Body of pancreas (tissue), 4 donors: ENCODE measurements around the gene APOBEC3F.

Experiments
- POLR2A ChIP-seq, 3 donors: fragments of 450-650 bp; IDR thresholded peaks; one replicate each; pipeline ENCODE4 v1.6.1; 2016; ENCODE audit warnings: antibody characterized with exemption in 3 of 3, mild to moderate bottlenecking in 2 of 3
- TF ChIP-seq, protein P1 (sequence below), 7 experiments: fragments of 450-650 bp in 4 of 7; fragments of 200-600 bp in 3 of 7; sonication (generic) in 3 of 7; IDR thresholded peaks; one replicate each; pipeline ENCODE4 v1.5.1; 2016 to 2019; ENCODE audit warnings: antibody characterized with exemption in 7 of 7

DNA sequence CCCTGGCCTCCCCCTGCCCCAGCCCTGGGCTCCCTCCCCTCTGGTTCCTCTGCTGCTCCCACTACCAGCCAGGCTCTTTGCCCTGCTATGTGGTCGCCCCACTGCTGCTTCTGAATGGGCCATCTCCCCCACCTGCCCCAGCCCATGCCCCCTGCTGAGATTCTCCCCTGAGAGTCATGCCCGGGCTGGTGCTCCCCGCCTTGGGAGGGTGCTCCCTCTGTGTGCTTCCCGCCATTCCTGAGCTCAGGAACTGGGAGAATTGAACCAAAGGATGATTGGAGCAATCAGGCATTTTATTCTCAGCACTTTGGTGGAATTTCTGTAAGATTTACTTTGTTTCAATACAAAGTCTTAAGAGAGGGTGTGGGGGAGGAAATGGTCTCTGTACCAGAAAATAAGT lies 12.9 kb upstream of the APOBEC3F start:
- TF ChIP-seq, protein P1, sequence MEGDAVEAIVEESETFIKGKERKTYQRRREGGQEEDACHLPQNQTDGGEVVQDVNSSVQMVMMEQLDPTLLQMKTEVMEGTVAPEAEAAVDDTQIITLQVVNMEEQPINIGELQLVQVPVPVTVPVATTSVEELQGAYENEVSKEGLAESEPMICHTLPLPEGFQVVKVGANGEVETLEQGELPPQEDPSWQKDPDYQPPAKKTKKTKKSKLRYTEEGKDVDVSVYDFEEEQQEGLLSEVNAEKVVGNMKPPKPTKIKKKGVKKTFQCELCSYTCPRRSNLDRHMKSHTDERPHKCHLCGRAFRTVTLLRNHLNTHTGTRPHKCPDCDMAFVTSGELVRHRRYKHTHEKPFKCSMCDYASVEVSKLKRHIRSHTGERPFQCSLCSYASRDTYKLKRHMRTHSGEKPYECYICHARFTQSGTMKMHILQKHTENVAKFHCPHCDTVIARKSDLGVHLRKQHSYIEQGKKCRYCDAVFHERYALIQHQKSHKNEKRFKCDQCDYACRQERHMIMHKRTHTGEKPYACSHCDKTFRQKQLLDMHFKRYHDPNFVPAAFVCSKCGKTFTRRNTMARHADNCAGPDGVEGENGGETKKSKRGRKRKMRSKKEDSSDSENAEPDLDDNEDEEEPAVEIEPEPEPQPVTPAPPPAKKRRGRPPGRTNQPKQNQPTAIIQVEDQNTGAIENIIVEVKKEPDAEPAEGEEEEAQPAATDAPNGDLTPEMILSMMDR (IDR thresholded peaks at IDR 0.05), result no peak
- TF ChIP-seq POLR2A (IDR thresholded peaks at IDR 0.05), result no peak
